H9 (cell line): ENCODE data around the gene ZNF546. TPM values are rescaled to one million over a fixed set of nuclear protein-coding genes. Genes with fewer than 3 reads are reported as not detected.

Experiments used
- DNase-seq: peaks from one replicate; pipeline ENCODE4 v3.0.0-alpha.2; 2017
- H2AFZ ChIP-seq: one replicate; pipeline ENCODE4 v1.6.1; 2013; ENCODE audit warnings: mild to moderate bottlenecking, low read length, control low read depth, moderate library complexity
- H2AK5ac ChIP-seq: 2 replicates; pipeline ENCODE4 v1.6.1; 2013; ENCODE audit warnings: low read length, control low read depth, mixed read lengths; ENCODE audit not compliant: insufficient read length
- H2BK120ac ChIP-seq: one replicate; pipeline ENCODE4 v1.6.1; 2013; ENCODE audit warnings: low read depth, mild to moderate bottlenecking, low read length, control low read depth, inconsistent platforms; ENCODE audit not compliant: poor library complexity, severe bottlenecking
- H2BK12ac ChIP-seq: 2 replicates; pipeline ENCODE4 v1.6.1; 2013; ENCODE audit warnings: low read length, control low read depth, mixed read lengths, low read depth; ENCODE audit not compliant: insufficient read length
- H2BK15ac ChIP-seq: 2 replicates; pipeline ENCODE4 v1.6.1; 2013; ENCODE audit warnings: low read depth, low read length, control low read depth
- H2BK20ac ChIP-seq: one replicate; pipeline ENCODE4 v1.6.1; 2013; ENCODE audit warnings: low read depth, mild to moderate bottlenecking, low read length, control low read depth, inconsistent platforms; ENCODE audit not compliant: poor library complexity, severe bottlenecking
- H2BK5ac ChIP-seq: 2 replicates; pipeline ENCODE4 v1.6.1; 2013; ENCODE audit warnings: low read length, control low read depth, mixed read lengths; ENCODE audit not compliant: insufficient read length
- H3K14ac ChIP-seq: 2 replicates; pipeline ENCODE4 v1.6.1; 2013; ENCODE audit warnings: low read length, control low read depth; ENCODE audit not compliant: insufficient read depth
- H3K18ac ChIP-seq: 2 replicates; pipeline ENCODE4 v1.6.1; 2013; ENCODE audit warnings: low read depth, mild to moderate bottlenecking, mixed read lengths, low read length, control low read depth; ENCODE audit not compliant: insufficient read length
- H3K23ac ChIP-seq: 2 replicates; pipeline ENCODE4 v1.6.1; 2013; ENCODE audit warnings: low read length, control low read depth, mixed read lengths, low read depth; ENCODE audit not compliant: insufficient read length
- H3K23me2 ChIP-seq: 2 replicates; pipeline ENCODE4 v1.6.1; 2013; ENCODE audit warnings: low read depth, mild to moderate bottlenecking, mixed read lengths, low read length, control low read depth; ENCODE audit not compliant: insufficient read length, poor library complexity, severe bottlenecking
- H3K27ac ChIP-seq: 2 replicates; pipeline ENCODE4 v1.5.1; 2013; ENCODE audit warnings: low read length, control low read depth, mixed read lengths, low read depth; ENCODE audit not compliant: insufficient read length
- H3K27me3 ChIP-seq: 2 replicates; pipeline ENCODE4 v1.6.1; 2013; ENCODE audit warnings: low read length, control low read depth, inconsistent platforms; ENCODE audit not compliant: insufficient read depth
- H3K4ac ChIP-seq: 2 replicates; pipeline ENCODE4 v1.6.1; 2013; ENCODE audit warnings: low read depth, mild to moderate bottlenecking, control low read depth, inconsistent platforms, low read length, moderate library complexity
- H3K4me1 ChIP-seq: 2 replicates; pipeline ENCODE4 v1.6.1; 2013; ENCODE audit warnings: low read length, control low read depth, inconsistent platforms; ENCODE audit not compliant: insufficient read depth
- H3K4me2 ChIP-seq: 2 replicates; pipeline ENCODE4 v1.6.1; 2013; ENCODE audit warnings: low read length, control low read depth, mixed read lengths; ENCODE audit not compliant: insufficient read length, insufficient read depth
- H3K56ac ChIP-seq: 2 replicates; pipeline ENCODE4 v1.6.1; 2013; ENCODE audit warnings: low read depth, mild to moderate bottlenecking, mixed read lengths, low read length, control low read depth; ENCODE audit not compliant: insufficient read length
- H3K79me1 ChIP-seq: 2 replicates; pipeline ENCODE4 v1.6.1; 2013; ENCODE audit warnings: low read depth, mild to moderate bottlenecking, moderate library complexity, low read length, control low read depth, inconsistent platforms; ENCODE audit not compliant: insufficient read depth, poor library complexity, severe bottlenecking
- H3K79me2 ChIP-seq: 2 replicates; pipeline ENCODE4 v1.6.1; 2013; ENCODE audit warnings: low read length, control low read depth, inconsistent platforms; ENCODE audit not compliant: insufficient read depth
- H3K9ac ChIP-seq: 2 replicates; pipeline ENCODE4 v1.6.1; 2013; ENCODE audit warnings: low read length, control low read depth, mixed read lengths; ENCODE audit not compliant: insufficient read length; ENCODE audit errors: extremely low read depth
- H3K9me3 ChIP-seq: one replicate; pipeline ENCODE4 v1.6.1; 2013; ENCODE audit warnings: low read depth, low read length, inconsistent platforms; ENCODE audit not compliant: control insufficient read depth
- H3T11ph ChIP-seq: one replicate; pipeline ENCODE4 v1.6.1; 2013; ENCODE audit warnings: mild to moderate bottlenecking, low read length, control low read depth, inconsistent platforms
- H4K20me1 ChIP-seq: one replicate; pipeline ENCODE4 v1.6.1; 2013; ENCODE audit not compliant: control insufficient read depth, insufficient read length, insufficient read depth
- H4K5ac ChIP-seq: 2 replicates; pipeline ENCODE4 v1.6.1; 2013; ENCODE audit warnings: low read depth, mild to moderate bottlenecking, mixed read lengths, low read length, control low read depth; ENCODE audit not compliant: insufficient read length
- H4K8ac ChIP-seq: replicated peaks from 2 replicates; pipeline ENCODE4 v1.6.1; 2013; ENCODE audit warnings: low read length, control low read depth, mixed read lengths, low read depth; ENCODE audit not compliant: insufficient read length
- H4K91ac ChIP-seq: 2 replicates; pipeline ENCODE4 v1.6.1; 2013; ENCODE audit warnings: low read depth, mild to moderate bottlenecking, moderate library complexity, mixed read lengths, low read length, control low read depth; ENCODE audit not compliant: insufficient read length
- H3K27ac Mint-ChIP-seq, 3 experiments: 2 replicates in 2 of 3; 3 replicates in 1 of 3; pipeline ENCODE4 v1.8.0; 2020 to 2021; ENCODE audit warnings: mixed read lengths in 3 of 3, mild to moderate bottlenecking in 1 of 3, moderate library complexity in 1 of 3
- H3K27me3 Mint-ChIP-seq: 2 replicates; pipeline ENCODE4 v1.8.0; 2021; ENCODE audit warnings: low read depth, mild to moderate bottlenecking, moderate library complexity, mixed read lengths
- H3K36me3 Mint-ChIP-seq, 3 experiments: 2 replicates in 2 of 3; 3 replicates in 1 of 3; pipeline ENCODE4 v1.8.0; 2020 to 2021; ENCODE audit warnings: low read depth in 3 of 3, mixed read lengths in 3 of 3; ENCODE audit not compliant: insufficient read depth in 1 of 3
- H3K4me1 Mint-ChIP-seq, 2 experiments: 2 replicates each; pipeline ENCODE4 v1.8.0; 2020; ENCODE audit warnings: mixed read lengths in 2 of 2
- H3K4me3 Mint-ChIP-seq, 2 experiments: 2 replicates in 1 of 2; 3 replicates in 1 of 2; pipeline ENCODE4 v1.8.0; 2020 to 2021; ENCODE audit warnings: mild to moderate bottlenecking in 2 of 2, mixed read lengths in 2 of 2, moderate library complexity in 1 of 2
- H3K9me3 Mint-ChIP-seq, 2 experiments: 2 replicates in 1 of 2; 3 replicates in 1 of 2; pipeline ENCODE4 v1.8.0; 2020; ENCODE audit warnings: mild to moderate bottlenecking in 2 of 2, mixed read lengths in 2 of 2, moderate library complexity in 1 of 2
- CTCF ChIP-seq: fragments of 200-600 bp; sonication (generic); conservative IDR thresholded peaks from 3 replicates; pipeline ENCODE4 v1.8.0; 2021; ENCODE audit warnings: antibody characterized with exemption, mild to moderate bottlenecking
- WGBS: extraction: QIAGEN DNeasy Blood & Tissue Kit; methylation state at CpG from one replicate; pipeline ENCODE4 v1.1.7; 2013; ENCODE audit warnings: missing lambda C conversion rate, low lambda C conversion rate, mixed read lengths; ENCODE audit not compliant: insufficient read length; ENCODE audit errors: extremely low coverage; 5-methylcytosine and 5-hydroxymethylcytosine counted together
- total RNA-seq: library from RNA; stranded (reverse); gene quantifications from 2 replicates; pipeline ENCODE4 v1.2.1, GENCODE V29; 2021

ZNF546 gene
- total RNA-seq, 1 experiment from 2014 or later, result 1.7 TPM

- no peak for TF ChIP-seq CTCF
- Histone ChIP-seq H2AK5ac (no peak overlapping the region), H3K56ac (no peak overlapping the region), H2BK5ac (no peak overlapping the region), H2BK120ac (no peak overlapping the region), H3K4me2 (no peak overlapping the region), H4K5ac (no peak overlapping the region), H3K9ac (no peak overlapping the region), H3K23me2 (peaks cover 8% of the 10 kb centered on the region), H3K9me3 (peaks cover 5% of the 10 kb centered on the region), H3K79me2 (peaks cover 11% of the 10 kb centered on the region), H3K79me1 (peaks cover 4% of the 10 kb centered on the region), H3K27ac (no peak overlapping the region), H3K4ac (no peak overlapping the region), H2AFZ (no peak overlapping the region), H2BK20ac (no peak overlapping the region), H3K18ac (no peak overlapping the region), H4K8ac (no peak overlapping the region), H3K23ac (no peak overlapping the region), H4K20me1 (no peaks in the 10 kb centered on the region), H3T11ph (no peak overlapping the region), H2BK12ac (no peak overlapping the region), H3K14ac (no peak overlapping the region), H4K91ac (no peak overlapping the region), H3K27me3 (no peaks in the 10 kb centered on the region), H2BK15ac (no peak overlapping the region), H3K4me1 (no peaks in the 10 kb centered on the region)
- no CpG with 5 or more reads among the region's 2 CpGs for WGBS
- no peak for DNase-seq
- Mint-ChIP-seq H3K27me3 (peaks cover under 1% of the 10 kb centered on the region; the same call in 1 of the 2 replicates), H3K9me3 (peaks cover 15 to 28% of the 10 kb centered on the region in 2 experiments), H3K36me3 (peaks cover 17 to 35% (median 18%) of the 10 kb centered on the region in 3 experiments), H3K27ac (no peak overlapping the region), H3K4me1 (peaks cover 12 to 17% of the 10 kb centered on the region in 2 experiments), H3K4me3 (no peak overlapping the region)
Observed at GRCh38 chr19:40053491-40053890, 56.6 kb downstream of the ZNF546 start.
